Measurements from ENCODE around the gene OTOS.

Gene OTOS

DNA sequence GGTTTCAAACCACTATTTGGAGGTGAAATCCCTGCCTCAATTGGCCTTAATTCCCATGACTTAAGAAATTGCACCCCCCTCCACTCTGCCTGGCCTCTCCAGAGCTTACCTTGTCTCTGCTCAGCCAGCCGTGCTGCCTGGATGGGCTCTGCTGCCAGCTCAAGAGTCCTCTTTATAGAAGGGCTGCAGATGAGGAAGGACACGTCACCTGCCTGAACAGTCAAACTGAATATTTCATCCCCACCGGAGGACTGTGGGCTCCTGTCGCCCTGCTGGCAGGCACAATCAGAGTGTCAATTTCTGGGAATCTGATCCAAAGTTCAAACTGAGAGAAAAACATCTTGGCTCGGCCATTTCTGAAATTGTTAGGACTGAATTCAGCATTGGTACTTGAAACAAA lies at the start of gene OTOS:
TSS of gene OTOS (minus strand) at position 148 of the 400 bp plus-strand sequence. CDS start 332 bp downstream, outside the sequence.
- DNase-seq: no peak

DNA sequence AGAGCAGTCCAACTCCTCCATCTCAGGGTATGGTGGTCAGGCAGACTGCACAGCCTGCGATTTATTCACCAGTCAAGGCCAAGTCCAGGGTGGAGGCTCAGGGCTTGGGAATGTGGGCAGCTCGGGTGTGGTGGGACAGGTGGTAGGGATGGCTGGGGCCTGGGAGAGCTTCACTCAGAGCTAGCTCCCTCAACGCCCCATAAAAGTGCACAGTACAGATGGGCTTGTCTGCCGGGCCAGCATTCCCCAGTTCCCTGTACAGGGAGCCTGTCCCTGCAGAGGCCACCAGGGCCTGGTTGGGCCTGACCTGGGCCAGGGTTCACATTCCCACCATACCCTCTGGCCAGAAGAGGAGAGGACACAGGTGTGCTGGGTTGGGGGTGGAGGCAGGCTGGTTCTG lies 49.2 kb upstream of the OTOS start:
- no peak for DNase-seq

DNA sequence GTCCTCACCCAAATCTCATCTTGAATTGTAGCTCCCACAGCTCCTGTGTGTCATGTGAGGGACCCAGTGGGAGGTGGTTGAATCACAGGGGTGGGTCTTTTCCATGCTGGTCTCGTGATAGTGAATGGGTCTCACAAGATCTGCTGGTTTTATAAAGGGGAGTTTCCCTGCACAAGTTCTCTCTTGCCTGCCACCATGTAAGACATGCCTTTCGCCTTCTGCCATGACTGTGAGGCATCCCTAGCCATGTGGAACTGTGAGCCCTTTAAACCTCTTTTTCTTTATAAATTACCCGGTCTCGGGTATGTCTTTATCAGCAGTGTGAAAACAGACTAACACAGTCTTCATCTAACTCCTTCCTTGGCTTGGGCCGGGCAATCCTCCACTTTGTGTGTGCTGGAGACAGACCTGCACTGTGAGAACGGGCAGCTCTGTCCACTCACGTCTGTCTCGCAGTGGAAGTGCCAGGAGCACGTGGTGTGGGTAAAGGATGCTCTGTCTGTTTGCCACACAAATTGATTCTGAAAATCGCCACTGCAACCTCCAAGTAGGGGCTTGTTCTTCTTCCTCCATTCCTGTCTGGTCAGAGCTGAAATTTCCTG lies 47.6 kb upstream of the OTOS start:
- no peak for DNase-seq

DNA sequence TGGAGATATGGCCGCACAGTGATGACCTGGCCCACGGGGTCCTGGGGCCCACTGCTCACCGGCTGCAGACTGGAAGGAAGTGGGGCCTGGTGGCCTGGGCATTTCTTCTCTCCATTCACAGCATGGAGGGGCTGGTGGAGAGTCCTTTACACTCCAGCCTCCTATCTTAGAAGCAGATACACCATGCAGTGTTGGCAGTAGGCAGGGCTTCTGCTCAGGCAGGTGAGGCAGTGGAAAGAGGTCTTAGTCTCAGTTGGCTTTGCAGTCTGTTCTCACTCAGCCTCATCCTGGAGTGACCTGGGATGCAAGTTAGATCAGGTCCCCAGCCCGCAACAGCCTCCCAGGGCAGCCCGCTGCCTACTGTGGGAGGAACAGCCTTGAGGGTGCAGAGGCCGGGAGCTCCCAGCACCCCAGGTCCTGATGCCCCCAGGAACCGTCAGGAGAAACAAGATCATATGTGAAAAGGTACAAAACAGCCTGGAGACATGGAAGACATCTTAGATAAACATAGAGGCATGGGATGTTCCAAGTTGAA lies 45.8 kb upstream of the OTOS start:
- no peak for DNase-seq

DNA sequence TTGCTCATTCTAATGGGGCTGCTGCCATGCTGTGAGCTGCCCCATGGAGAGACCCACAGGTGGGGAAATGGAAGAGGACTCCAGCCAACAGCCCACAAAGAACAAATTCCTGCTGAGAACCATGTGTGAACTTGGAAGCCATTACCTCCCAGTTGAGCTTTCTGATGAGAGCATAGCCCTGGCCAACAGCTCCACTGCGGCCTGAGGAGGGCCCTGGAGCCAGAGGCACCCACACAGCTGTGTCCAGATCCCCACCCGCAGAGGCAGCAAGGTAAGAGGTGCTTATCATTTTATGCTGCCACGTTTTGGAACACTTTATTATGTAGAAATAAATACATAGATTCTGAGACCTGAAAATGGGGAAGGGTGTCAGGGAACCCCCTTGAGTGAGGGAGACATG lies 44.2 kb upstream of the OTOS start:
- no peak for DNase-seq

DNA sequence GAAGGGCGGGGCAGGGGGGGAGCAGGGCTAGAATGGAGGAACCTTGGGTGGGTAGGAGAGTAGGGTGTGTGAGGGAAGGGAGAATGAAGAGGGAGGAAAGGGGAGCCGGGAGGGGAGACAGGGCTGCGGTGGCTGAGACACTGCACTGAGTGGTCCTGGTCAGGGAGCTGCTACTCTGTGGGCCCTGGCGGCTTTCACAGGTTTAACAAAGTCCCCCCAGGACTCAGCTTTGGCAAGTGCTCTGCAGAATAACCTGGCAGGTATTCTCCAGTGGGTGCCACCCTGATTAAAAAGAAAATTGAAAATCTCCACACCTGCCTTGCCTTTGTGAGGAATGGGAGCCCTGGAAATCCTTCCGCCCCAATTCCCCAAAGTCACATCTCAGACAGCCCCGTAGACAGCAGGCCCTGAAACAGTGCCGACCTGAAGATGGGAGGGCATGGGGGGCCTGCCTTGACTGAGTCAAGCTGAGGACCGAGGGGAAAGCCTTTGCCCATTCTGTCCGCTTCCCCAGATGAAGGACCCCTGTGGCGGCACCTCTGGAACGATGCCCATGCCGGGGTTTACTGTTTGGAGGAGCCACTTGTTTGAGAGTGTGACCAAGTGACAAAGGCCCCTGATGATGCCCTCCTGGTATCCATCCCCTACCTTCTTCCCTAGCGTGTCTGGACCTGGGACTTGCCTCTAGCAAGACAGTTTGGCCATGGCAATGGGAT lies 43.6 kb upstream of the OTOS start:
- DNase-seq: no peak

DNA sequence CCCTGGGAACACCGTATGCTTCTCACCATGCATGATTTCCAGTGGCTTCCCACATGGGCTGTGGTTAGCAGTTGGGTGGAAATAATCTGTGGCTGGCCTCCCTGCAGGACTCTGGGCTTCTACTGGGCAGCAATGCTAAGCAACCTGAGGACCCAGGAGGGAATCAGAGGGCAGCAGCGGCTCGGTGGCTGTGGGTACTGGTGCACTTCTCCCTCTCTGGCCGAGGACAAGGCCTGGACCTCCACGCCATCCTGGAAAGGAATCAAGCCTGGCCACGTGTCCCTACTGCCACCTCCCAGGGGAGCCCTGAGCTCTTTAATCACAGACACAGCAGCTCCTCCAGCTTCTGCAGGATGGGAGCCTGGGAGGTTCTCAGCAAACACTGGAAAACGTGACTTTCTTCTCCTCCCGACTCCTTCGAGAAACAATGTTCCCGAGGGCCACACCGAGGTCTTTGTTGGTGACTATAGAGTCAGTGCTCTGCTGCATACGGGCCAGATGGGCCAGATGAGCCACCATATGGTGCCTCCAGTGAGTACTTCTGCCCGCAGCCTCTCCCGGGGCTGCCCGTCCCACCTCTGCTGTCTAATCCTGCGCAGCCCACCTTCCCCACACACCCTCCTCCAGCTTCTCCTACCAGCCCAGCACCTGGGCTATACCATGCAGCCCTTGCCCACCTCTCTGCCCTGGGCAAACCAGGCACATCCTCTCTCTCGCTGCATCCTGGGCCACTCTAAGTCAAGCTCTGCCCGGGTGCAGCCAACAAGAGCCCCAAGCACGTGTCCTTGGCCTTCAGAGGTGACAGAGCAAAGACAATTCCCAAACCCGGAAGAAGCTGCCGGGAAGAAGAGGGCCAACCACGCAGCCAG lies 42.8 kb upstream of the OTOS start:
- DNase-seq: no peak

DNA sequence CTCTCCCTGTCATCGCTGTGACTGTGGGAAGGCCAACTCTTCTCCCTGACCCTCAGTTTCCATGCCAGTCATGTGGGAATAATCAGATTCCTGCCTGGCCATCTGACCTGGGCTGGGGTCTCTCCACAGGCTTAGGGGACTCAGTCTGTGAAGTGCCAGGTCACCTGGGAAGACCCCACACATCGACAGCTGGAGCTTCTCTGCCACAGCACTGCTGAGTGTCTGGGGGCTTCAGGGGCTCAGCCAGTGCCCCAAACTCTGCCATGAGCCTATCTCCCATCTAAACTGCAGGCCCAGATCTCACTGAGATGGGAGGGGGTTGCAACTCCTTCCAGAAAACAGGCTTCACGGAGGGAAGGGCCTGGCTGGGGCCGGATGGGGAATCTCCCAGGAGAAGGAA lies 42.0 kb upstream of the OTOS start:
- DNase-seq: no peak

DNA sequence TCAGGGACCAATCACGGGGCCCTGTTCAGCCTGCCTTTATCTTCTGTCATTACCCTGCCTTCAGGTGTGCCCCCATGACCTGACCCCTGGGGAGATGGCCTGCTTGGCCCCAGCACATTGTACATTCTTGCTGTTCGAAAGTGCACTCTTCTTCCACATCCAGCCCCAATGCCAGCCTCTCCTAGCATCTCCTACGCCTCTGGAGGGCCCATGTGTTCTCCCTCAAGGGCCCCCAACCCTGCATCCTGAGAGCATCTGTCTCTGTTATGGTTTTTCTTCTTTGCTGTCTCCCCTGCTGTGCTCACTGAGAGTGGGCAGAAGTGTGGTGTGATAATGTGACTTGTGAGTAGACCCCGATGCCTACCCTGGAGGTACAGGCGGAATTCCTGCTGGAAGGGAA lies 41.5 kb upstream of the OTOS start:
- no peak for DNase-seq

DNA sequence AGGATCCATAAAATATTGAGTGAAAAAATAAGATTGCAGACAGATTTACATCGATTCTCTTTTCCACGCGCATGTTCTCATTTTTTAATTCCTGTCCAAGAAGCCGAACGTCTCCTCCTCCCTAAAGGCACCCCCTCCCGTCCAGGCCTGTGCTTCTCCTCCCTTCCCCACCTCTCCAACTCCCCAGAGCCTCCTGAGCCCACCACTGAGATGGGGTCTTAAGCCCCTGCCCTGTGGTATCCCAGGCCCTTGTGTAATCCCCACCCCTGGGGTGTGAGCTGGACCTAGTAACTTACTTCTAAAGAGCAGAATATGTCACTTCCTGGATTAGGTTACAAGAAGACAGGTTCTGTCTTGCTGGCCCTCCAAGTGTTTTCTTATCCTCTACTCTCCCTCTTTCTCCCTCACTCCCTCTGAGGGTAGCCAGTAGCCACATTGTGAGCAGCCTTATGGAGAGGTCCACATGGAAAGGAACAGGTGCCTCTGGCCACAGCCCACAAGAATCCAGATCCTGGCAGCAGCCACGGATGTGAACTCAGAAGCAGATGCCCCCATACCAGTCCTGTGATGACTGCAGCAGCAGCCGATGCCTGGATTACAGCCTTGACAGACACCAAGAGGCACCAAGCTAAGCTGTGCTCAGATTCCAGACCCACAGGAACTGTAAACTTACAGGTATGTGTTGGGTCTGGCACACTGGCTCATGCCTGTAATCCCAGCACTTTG lies 39.6 kb upstream of the OTOS start:
- no peak for DNase-seq

DNA sequence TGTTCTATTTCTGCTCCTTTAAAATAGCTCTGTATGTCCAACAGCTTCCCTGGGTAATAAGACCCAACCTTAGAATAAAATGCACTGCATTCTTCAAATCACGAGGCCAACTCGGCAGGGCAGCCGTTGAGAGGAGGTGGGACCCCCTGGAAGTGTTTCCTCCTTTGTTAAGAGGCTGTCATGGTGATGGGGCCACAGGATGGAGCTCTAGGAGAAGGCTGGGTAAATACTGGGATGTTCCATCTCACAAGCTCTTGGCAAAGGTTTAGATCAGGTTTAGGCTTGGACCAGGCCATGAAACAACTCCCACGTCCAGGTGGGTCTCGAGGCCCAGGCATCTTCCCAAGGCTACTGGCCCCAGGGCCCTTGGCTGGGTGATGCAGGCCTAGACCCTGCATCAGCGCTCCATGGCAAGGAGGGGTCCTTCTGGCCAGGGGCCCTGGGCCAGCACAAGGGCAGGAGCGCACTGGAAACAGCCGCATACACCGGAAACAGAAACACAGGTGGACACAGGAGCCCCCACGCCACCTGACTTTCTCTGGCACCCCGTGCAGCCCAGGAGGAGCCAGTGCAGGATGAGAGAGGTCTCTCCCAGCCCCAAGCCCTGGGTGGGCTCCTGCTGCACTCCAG lies 38.8 kb upstream of the OTOS start:
- DNase-seq: no peak

DNA sequence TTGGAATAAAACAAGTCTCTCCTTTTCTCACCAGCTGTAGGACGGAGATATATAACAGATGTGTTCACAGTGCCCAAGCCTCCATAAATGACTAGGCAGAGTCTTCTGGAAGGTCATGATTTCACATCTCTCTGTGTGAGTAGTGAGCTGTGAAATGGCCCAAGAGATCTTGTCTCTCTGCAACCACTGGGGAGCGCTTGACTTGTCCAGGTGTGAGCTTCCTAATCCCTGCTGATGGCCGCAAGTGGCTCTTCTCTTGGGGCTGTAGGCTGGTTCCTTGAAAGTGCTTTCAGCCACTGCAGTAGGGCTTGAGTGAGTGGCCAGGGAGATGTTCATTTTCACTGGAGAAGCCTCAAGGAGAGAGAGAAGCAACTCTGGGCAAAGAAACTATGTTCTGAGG lies 38.1 kb upstream of the OTOS start:
- no peak for DNase-seq

DNA sequence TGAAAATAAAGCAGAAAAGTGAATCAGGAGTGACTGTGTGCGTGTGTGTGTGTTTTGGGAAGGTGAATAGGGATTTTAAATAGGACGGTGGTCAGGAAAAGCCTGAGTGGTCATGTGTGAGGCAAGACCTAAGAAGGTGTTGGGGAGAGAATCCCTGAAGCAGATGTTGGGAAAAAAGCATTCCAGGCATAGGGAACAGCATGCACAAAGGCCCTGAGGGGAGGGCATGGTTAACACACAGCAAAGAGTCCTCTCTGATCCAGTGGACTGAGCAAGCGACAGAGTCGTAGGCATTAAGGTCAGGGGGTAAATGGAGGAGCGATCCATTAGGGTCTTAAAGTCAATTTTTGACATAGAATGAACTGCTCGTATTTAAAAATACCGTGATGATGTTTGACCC lies 34.0 kb upstream of the OTOS start:
- DNase-seq: no peak

DNA sequence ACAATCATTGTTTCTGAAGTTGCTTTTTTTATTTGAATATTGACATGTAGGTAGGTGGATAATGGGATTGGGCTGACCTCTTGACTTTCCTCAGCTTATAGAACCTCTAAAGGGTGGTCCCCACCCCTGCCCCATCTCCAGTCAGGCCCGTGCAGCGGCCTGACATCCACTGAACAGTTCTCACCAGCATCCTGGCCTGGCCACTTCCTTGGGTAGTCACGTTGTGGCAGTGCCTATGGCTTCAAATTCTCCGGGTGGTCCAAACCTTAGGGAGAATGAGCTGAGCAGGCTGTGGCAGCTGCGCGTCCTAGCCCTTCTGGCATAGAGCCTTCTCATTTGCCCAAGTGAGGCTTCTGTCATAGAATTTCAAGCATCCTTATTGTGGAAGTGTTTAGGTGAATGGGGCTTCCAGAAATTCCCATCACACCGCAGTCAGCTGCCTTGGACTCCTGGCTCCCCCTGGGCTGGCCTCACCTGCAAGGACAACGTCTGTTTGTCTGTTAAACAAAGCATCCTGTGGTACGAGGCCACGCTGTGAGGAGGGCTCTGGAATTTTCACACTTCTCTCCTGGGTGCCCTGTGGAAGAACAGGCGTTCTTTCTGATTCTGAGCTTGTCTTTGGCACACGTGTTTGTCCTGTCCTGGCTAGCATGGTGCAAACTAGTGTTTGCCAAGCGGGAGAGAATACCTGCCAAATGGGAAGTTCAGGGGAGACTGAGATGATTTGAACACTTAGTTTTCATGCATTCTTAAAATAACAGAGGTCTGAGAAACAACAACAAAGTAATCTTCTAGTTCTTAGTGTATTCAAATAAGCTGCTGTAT lies 31.8 kb upstream of the OTOS start:
- DNase-seq: no peak

DNA sequence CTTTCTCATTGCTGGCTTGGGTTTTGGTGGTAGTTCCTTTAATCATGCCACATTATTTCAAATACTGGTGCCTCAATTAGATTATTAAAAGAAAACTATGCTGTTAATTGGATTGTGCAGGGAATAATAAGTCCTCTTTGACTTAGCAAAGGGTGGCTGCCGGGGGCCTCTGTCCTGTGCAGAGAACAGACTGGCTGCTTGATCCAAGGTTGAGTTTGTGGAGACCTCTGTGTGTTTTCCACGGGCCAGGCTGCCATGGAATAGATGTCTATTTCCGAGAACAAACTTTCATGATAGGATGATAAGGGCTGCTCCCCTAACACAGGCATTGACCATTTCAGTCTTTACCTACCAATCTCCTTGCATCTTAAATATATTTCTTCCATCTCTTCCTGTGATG lies 30.4 kb upstream of the OTOS start:
- no peak for DNase-seq

DNA sequence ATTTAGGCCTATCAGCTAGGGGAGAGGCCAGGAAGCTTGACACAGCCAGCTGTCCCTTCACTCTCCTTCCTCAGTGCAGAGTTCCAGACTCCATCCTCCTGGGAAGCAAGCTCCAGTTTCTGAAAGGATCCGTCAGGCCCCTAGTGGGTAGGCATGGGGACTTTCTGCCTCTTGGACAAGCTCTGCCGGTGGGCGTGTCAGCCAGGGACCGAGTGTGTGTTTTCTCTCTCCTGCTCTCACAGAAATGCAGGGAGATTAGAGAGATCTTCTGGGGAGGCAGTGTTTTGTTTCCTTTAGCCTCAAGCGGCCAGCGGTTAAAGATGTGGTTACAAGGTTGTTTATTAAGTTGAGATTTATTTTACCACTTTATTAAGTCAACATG lies 29.9 kb upstream of the OTOS start:
- no peak for DNase-seq

DNA sequence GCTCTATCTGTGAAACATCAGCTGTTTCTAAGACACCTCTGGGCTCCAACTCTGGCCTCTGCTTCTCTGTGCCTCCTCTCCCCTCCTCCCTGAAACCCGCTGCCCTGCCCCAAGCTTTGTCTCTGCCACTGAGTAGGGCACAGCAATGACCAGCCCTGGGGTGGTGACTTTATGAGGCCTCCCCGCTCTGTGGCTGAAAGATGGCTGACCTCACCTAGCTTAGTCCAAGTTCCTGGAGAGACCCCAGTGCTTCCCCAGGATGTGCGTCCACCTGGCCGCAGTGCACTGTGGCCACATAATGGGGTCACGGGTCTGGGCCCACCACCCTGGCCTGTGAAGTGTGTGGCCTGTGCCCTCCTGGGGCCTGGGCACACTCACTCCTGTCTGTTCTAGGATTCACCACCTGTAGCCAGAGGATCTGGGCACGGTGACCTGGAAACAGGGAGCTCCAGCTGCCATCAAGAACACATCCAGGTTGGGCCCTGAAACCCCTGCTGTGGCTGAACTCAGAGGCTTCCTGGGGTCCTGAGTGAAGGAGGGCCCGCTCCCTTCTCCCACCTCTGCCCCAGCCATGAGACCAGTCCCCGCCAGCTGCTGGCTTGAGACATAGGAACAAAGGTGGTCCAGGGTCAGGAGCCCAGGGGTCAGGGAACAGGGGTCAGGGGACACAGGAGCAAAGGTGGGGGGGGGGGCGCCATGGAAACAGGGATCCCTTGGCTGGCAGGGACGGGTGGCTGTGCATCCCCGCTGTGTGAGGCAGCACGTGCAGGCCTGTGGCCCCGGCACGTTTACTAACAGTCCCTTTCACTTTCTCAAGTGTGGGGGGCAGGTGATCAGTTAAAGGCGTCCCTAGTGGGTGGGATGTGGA lies 29.3 kb upstream of the OTOS start:
- no peak for DNase-seq

DNA sequence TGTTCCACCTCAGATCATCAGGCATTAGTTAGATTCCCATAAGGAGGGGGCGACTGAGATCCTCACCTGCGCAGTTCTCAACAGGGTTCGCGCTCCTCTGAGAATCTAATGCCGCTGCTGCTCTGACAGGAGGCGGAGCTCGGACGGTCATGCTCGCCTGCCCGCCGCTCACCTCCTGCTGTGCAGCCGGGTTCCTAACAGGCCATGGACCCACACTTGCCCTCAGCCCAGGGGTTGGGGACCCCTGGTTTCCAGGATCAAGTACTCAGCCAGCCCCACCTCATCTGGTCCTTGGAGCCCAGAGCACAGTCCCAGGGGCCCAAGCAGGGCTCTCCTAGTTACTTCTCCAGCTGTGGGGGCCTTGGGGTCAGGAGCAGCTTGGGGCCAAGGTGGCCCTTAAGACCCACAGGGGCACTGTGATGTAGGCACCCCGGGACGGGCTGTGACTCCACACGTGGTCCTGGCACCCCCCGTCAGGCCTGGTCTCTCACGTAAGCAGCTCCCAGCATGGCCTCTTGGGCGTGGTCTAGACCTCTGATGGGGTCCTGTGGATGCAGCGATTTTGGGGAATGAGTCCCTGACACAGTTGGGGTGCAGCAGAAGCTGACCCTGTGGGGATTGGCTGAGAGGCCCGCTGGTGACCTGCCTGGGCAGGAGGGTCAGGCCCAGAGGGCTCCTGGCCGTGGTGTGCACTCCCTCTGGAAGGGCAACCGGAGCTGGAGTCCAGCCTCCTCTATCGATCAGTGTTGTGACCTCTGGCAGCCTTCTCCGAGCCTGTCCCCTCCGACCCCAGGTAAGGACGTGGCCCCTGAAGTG lies 28.3 kb upstream of the OTOS start:
- no peak for DNase-seq

DNA sequence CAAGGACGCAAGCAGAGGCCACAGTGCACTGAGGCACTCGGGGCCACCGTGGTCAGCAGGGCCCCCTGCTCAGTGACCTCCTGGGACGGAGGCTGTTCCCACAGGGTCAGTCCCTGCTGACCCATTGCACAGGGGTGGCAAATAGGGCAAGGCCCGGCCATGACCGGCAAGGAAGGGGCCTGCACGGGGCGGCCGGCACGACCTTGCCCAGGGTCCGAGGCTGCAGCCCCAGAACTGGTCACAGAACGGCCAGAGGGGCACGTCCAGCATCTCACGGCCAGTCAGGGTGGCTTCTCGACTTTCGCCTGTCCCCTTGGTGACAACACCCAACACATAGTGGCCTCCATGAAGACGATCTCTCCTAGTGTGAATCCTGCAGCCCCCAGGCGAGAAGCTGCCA lies 27.6 kb upstream of the OTOS start:
- no peak for DNase-seq

DNA sequence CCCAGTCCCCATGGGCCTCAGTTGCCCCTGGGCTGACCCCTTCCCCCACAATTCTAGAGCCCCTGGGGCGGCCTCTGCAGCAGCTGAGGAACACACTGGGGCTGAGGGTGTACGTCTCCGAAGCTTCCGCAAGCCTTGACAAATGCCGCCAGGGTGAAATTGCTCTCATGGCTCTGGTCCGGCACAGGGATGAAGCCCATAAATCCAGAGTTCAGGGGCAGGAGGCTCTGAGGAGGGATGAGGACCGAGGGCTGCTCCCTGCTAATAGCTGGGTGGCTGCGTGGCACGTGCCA lies 27.1 kb upstream of the OTOS start:
- DNase-seq: no peak

Data from NCI-H1048 (cell line).